NB4 (cell line): ENCODE data around the gene TERT.

ENCODE experiments used
- DNase-seq: peaks from one replicate; pipeline ENCODE4 v3.0.0; 2010; ENCODE audit warnings: low read depth
- H3K4me3 ChIP-seq: one replicate; pipeline ENCODE4 v1.5.1; 2011; ENCODE audit warnings: mild to moderate bottlenecking, low read depth, low read length, moderate library complexity
- CTCF ChIP-seq: IDR thresholded peaks from one replicate; pipeline ENCODE4 v1.5.1; 2012; ENCODE audit warnings: low read depth, low read length
- MAX ChIP-seq: IDR thresholded peaks from 2 replicates; pipeline ENCODE4 v1.6.1; 2011; ENCODE audit warnings: low read depth, low read length
- MYC ChIP-seq: IDR thresholded peaks from 2 replicates; pipeline ENCODE4 v1.6.1; 2011; ENCODE audit warnings: low read depth, low read length
- POLR2A ChIP-seq: IDR thresholded peaks from 2 replicates; pipeline ENCODE4 v1.6.1; 2011; ENCODE audit warnings: mild to moderate bottlenecking; ENCODE audit not compliant: insufficient read length; ENCODE audit errors: extremely low read depth

TERT gene

GRCh38 chr5:1223278-1223670 is 71.6 kb downstream of the TERT start:
- no peak for DNase-seq
- no peak overlapping the region for H3K4me3 ChIP-seq
- TF ChIP-seq MAX: no peak
- TF ChIP-seq POLR2A: no peak
- TF ChIP-seq CTCF: no peak
- TF ChIP-seq MYC: no peak

- TF ChIP-seq MYC (no peak), POLR2A (no peak)
- DNase-seq: no peak
- no peak overlapping the region for H3K4me3 ChIP-seq
Observed at GRCh38 chr5:1222621-1223277, 72.1 kb downstream of the TERT start.

- no peak for DNase-seq
- H3K4me3 ChIP-seq: no peak overlapping the region
- no peak for TF ChIP-seq CTCF
- TF ChIP-seq MYC: no peak
- TF ChIP-seq POLR2A: no peak
- peak; percentile 64; the same call in 1 of the 2 replicates for TF ChIP-seq MAX
Observed at GRCh38 chr5:1222147-1222546, 72.7 kb downstream of the TERT start.

GRCh38 chr5:1221721-1222120 is 73.1 kb downstream of the TERT start:
- H3K4me3 ChIP-seq: no peak overlapping the region
- no peak for DNase-seq
- no peak for TF ChIP-seq MAX
- no peak for TF ChIP-seq MYC
- TF ChIP-seq CTCF: no peak
- TF ChIP-seq POLR2A: no peak

- TF ChIP-seq MAX (no peak), POLR2A (no peak), CTCF (no peak), MYC (no peak)
- DNase-seq: no peak
Observed at GRCh38 chr5:1220831-1221230, 74.0 kb downstream of the TERT start.

GRCh38 chr5:1220351-1220750 is 74.5 kb downstream of the TERT start:
- TF ChIP-seq POLR2A (no peak), MYC (no peak), MAX (no peak), CTCF (no peak)
- no peak for DNase-seq
- H3K4me3 ChIP-seq: no peak overlapping the region

More at GRCh38 chr5:1220831-1221230, 74.0 kb downstream of the TERT start:
- H3K4me3 ChIP-seq: no peak overlapping the region
